Thymus (tissue), 11 donors: ENCODE data around the gene SH3RF3. TPM values are rescaled to one million over a fixed set of nuclear protein-coding genes. Genes with fewer than 3 reads are reported as not detected.

ENCODE experiments used
- DNase-seq, 9 donors: peaks; one replicate each; pipeline ENCODE4 v3.0.0-alpha.2; 2013; ENCODE audit warnings: low spot score in 9 of 9, low read depth in 6 of 9, missing footprints in 1 of 9
- H3K27ac ChIP-seq, 2 donors: one replicate each; pipeline ENCODE4 v1.5.1; 2013; ENCODE audit warnings: control low read depth in 1 of 2, low read depth in 1 of 2, low read length in 1 of 2, mild to moderate bottlenecking in 1 of 2, moderate library complexity in 1 of 2
- H3K27me3 ChIP-seq, 2 donors: one replicate each; pipeline ENCODE4 v1.5.1; 2013; ENCODE audit warnings: low read length in 1 of 2; ENCODE audit not compliant: control insufficient read depth in 2 of 2, insufficient read depth in 1 of 2
- H3K36me3 ChIP-seq, 2 donors: one replicate each; pipeline ENCODE4 v1.5.1; 2013; ENCODE audit warnings: low read length in 1 of 2, mild to moderate bottlenecking in 1 of 2, moderate library complexity in 1 of 2; ENCODE audit not compliant: control insufficient read depth in 2 of 2, insufficient read depth in 2 of 2
- H3K4me1 ChIP-seq, 2 donors: one replicate each; pipeline ENCODE4 v1.5.1; 2013; ENCODE audit warnings: low read length in 2 of 2; ENCODE audit not compliant: control insufficient read depth in 2 of 2, insufficient read depth in 2 of 2
- H3K4me3 ChIP-seq, 2 donors: one replicate each; pipeline ENCODE4 v1.5.1; 2013; ENCODE audit warnings: low read length in 2 of 2, control low read depth in 1 of 2, mild to moderate bottlenecking in 1 of 2
- H3K9me3 ChIP-seq, 2 donors: one replicate each; pipeline ENCODE4 v1.5.1; 2013; ENCODE audit warnings: low read length in 1 of 2, mild to moderate bottlenecking in 1 of 2; ENCODE audit not compliant: control insufficient read depth in 2 of 2, insufficient read depth in 1 of 2
- WGBS: extraction: QIAGEN DNeasy Blood & Tissue Kit; methylation state at CpG from one replicate; pipeline ENCODE4 v1.1.7; 2013; 5-methylcytosine and 5-hydroxymethylcytosine counted together
- polyA plus RNA-seq: library from polyadenylated mRNA; stranded (reverse); fragments of 200-250 nt; gene quantifications from one replicate; pipeline ENCODE4 v1.2.3, GENCODE V29; 2013
- total RNA-seq: library from RNA; stranded (reverse); fragments of 120-200 nt; gene quantifications from one replicate; pipeline ENCODE4 v1.2.4, GENCODE V29; 2013
- donor health status: healthy.

SH3RF3 gene
- total and polyA plus RNA-seq, 2 donors, result 3.2 to 8.2 TPM

- no peaks in the 10 kb centered on the region for H3K27me3 ChIP-seq
- H3K4me1 ChIP-seq, result peaks cover 13 to 46% of the 10 kb centered on the region in 2 donors
- H3K9me3 ChIP-seq, result no peaks in the 10 kb centered on the region
- WGBS, result 96% methylated on average over 13 of the region's 13 CpGs
- H3K27ac ChIP-seq, result no peak overlapping the region
- no peak overlapping the region for H3K4me3 ChIP-seq
- DNase-seq, result no peak
- no peaks in the 10 kb centered on the region for H3K36me3 ChIP-seq
Measured at GRCh38 chr2:109345653-109346480, 216.9 kb downstream of the SH3RF3 start.

DNA sequence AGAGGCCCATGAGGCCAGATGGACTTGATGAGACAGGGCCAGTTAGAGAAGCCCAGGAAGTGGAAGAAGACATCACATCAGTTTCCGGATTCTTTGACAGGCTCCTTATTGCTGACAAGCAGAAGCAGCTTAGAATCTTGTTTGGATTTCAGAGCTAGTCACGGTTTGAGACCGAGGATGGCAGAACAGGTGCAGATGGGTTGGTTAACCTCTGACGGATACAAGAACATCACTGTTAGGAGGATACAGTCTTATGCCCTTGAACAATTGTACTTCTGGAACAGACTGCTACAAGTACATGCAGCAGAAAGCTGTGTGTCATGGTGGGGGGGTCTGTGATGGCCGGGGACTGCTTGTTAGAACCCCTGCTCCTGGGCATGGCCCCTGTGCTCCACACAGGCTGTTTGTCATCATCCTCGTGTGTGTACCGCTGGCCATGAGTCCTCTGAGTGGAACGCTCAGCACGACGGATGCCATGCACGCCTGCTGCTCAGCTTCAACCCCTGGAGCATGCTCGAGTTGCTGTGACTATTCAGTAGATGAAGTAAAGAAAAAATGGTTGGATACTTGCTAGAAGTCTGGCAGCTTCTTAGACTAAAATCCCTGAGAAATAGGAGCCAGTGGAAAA is 217.7 kb downstream of the SH3RF3 start:
- no peak overlapping the region for H3K4me3 ChIP-seq
- peaks cover 16 to 54% of the 10 kb centered on the region in 2 donors for H3K4me1 ChIP-seq
- no peak overlapping the region for H3K27ac ChIP-seq
- no peaks in the 10 kb centered on the region for H3K27me3 ChIP-seq
- WGBS, result 83% methylated on average over 12 of the region's 12 CpGs
- H3K9me3 ChIP-seq, result no peaks in the 10 kb centered on the region
- peak in 1 of 9 donors; percentile 26 for DNase-seq
- no peaks in the 10 kb centered on the region for H3K36me3 ChIP-seq

GRCh38 chr2:109347626-109348025 is 218.6 kb downstream of the SH3RF3 start:
- no peak for DNase-seq
- peaks cover 16 to 54% of the 10 kb centered on the region in 2 donors for H3K4me1 ChIP-seq
- no peaks in the 10 kb centered on the region for H3K9me3 ChIP-seq
- no peak overlapping the region for H3K27ac ChIP-seq
- H3K27me3 ChIP-seq, result no peaks in the 10 kb centered on the region
- no peaks in the 10 kb centered on the region for H3K36me3 ChIP-seq
- WGBS, result 89% methylated on average over 13 of the region's 13 CpGs
- no peak overlapping the region for H3K4me3 ChIP-seq

DNA sequence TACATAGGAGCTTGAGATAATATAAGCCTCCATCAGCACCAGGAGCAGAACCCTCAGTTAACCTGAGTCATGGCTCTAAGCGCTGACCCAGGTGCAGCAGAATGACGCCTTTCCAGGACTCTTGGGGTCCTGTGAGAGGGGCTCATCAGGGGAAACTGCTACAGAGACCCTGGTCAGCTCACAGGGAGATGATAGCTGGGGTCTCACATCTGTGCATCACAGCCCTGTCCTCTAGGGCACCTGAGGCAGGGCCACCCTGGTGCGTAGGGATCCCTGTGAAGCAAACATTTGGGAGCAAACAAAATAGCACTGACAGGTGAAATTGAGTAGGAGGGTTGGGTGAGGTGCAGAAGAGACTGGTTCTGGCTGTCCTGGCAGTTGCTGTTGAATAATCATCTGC is 219.2 kb downstream of the SH3RF3 start:
- Histone ChIP-seq H3K4me1 (peaks cover 16 to 54% of the 10 kb centered on the region in 2 donors), H3K36me3 (no peaks in the 10 kb centered on the region), H3K27ac (peak overlapping the region; percentile 21 to 72), H3K4me3 (no peak overlapping the region), H3K9me3 (peaks cover 0 to 1% of the 10 kb centered on the region in 2 donors), H3K27me3 (no peaks in the 10 kb centered on the region)
- no peak for DNase-seq
- whole genome bisulfite sequencing, result 90% methylated on average over 3 of the region's 3 CpGs

DNA sequence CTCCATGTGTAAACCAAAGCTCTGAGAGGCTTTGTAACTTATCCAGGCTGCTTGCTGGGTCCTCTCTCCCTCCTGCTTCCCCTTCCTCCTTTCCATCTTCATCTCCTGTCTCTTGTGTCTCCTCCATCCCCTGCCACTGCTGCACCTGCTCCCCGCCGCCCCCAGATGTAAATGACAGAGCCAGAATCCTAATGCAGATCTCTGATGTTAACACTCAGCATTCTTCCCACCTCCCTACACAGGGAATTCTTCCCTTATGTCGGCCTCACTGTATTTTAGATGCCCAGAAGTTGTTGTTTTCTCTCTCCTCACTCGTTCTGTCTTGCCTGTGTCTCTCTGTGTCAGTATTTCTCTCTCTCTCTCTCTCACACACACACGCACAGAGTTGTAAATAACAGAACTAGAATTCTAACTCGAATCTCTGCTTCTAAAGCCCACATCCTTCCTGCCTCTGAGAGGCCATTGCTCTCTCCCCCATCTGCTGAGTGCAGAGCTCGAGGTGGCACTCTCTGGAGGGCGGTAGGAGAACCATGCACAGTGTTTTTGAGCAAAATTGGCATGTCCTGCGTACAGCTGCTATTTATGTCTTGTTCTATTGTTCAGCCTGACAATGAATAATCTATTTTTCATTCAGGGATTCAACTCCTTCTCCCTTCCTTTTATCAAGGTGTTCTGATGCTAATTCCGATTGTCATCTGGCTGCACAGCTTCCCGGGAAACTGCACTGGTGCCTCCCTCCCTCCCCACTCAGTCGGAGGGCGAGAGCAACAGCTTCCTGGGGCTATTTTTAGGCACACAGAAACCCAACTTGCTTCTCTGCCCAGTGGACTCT is 219.9 kb downstream of the SH3RF3 start:
- peak; percentile 18 to 84 (median 39) for DNase-seq
- Histone ChIP-seq H3K27ac (peak overlapping the region; percentile 72 to 74), H3K27me3 (no peaks in the 10 kb centered on the region), H3K36me3 (no peaks in the 10 kb centered on the region), H3K4me1 (peaks cover 16 to 54% of the 10 kb centered on the region in 2 donors), H3K4me3 (no peak overlapping the region), H3K9me3 (peaks cover 0 to 5% of the 10 kb centered on the region in 2 donors)
- WGBS, result 11% methylated on average over 13 of the region's 13 CpGs

DNA sequence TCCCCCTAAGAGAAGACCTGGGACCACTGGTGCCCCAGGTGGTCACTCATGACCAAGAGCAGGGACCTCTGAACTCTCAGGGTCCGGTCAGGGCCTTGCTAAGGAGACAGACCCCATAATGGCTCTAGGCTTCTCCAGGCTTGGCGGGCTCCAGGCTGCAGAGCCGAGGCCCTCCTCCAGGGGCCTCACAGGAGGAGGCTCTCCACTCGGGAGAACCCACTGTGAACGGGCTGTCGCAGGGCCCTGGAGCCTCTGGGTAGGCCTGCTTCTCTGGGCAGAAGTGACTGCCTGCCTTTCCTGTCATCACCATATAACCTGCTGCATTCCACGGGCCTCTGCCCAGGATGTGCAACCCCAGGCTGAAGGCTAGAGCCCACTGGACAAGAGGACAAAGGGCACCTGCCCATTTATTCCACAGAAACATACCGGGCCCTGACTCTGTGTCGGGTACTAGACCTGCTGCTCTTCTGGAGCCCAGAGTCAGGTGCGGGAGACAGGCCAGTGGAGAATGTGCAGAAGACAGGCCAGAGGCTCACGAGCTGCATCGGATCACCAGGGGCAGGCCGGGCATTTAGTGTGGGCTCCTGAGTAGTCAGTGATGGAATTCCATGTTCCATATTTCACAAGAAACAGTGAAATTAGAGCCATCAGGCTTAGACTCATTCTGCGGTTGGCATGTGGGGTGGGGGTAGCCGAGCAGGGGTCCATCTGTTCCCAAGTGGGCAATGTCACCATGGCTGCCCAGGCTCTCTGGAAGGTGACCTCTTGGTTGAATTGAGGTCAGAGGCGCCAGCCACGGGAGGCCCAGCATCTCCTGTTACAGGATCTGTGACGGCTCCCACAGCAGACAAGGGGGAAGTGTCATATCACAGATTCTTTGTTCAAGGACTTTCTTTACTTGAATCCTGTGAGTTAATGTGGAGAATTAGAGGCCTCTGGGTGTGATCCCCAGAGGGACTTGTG is 220.8 kb downstream of the SH3RF3 start:
- no peaks in the 10 kb centered on the region for H3K27me3 ChIP-seq
- H3K9me3 ChIP-seq, result peaks cover 0 to 7% of the 10 kb centered on the region in 2 donors
- 86% methylated on average over 18 of the region's 18 CpGs for WGBS
- H3K27ac ChIP-seq, result peak overlapping the region; percentile 72 to 74
- DNase-seq, result no peak
- no peaks in the 10 kb centered on the region for H3K36me3 ChIP-seq
- no peak overlapping the region for H3K4me3 ChIP-seq
- H3K4me1 ChIP-seq, result peaks cover 16 to 54% of the 10 kb centered on the region in 2 donors

DNA sequence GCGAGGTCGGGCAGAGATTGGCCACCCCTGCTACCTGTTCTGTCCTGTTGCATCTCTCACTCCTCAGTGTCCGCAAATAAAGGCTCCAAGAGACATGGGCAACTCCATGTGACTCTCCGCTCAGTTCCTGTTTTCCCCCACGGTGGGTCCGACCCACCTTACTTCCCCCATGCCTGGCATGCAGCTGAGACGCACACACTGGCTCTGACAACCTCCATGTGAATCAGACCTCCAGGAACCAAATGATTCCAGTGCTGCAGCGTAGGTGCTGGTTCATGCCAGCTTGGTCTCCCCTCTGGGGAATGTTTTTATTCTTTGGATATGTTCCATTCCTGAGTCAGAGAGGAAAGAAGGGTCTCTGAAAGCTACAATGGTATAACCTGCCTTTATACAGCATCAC is 221.5 kb downstream of the SH3RF3 start:
- no peak for DNase-seq
- 70% methylated on average over 8 of the region's 8 CpGs for WGBS
- H3K27me3 ChIP-seq, result no peaks in the 10 kb centered on the region
- H3K4me1 ChIP-seq, result peaks cover 16 to 54% of the 10 kb centered on the region in 2 donors
- H3K4me3 ChIP-seq, result no peak overlapping the region
- peaks cover 0 to 7% of the 10 kb centered on the region in 2 donors for H3K9me3 ChIP-seq
- no peaks in the 10 kb centered on the region for H3K36me3 ChIP-seq
- H3K27ac ChIP-seq, result no peak overlapping the region

GRCh38 chr2:109351164-109351756 is 222.3 kb downstream of the SH3RF3 start:
- H3K36me3 ChIP-seq, result no peaks in the 10 kb centered on the region
- peaks cover 0 to 7% of the 10 kb centered on the region in 2 donors for H3K9me3 ChIP-seq
- H3K27ac ChIP-seq, result no peak overlapping the region
- peaks cover 16 to 53% of the 10 kb centered on the region in 2 donors for H3K4me1 ChIP-seq
- 38% methylated on average over 9 of the region's 9 CpGs for WGBS
- no peaks in the 10 kb centered on the region for H3K27me3 ChIP-seq
- no peak overlapping the region for H3K4me3 ChIP-seq
- DNase-seq, result peak in 1 of 9 donors; percentile 44
